CD4-positive, alpha-beta T cell (primary cell): Measurements from ENCODE around the gene FARSB. TPM values are rescaled to one million over a fixed set of nuclear protein-coding genes. Genes with fewer than 3 reads are reported as not detected.

Experiments
- ATAC-seq: fragments of 200-7000 bp; cut with Tn5 transposase; one replicate; pipeline ENCODE4 v1.10.0; 2022; ENCODE audit warnings: mild to moderate bottlenecking; ENCODE audit not compliant: poor library complexity
- CTCF ChIA-PET: fragments of 350-600 bp; sonication (Branson Sonifier 250); formaldehyde crosslinking; loops from one replicate; lab custom pipeline; 2021; ENCODE audit warnings: antibody characterized with exemption, inconsistent platforms; lab: Charles Lee
- POLR2A ChIA-PET: fragments of 350-600 bp; sonication (Branson Sonifier 250); formaldehyde crosslinking; loops from one replicate; lab custom pipeline; 2021; ENCODE audit warnings: antibody characterized with exemption, inconsistent platforms; lab: Charles Lee
- DNase-seq, 14 experiments: peaks; one replicate each; pipeline ENCODE4 v3.0.0-alpha.2; 2013 to 2020; ENCODE audit warnings: mixed read lengths in 2 of 14
- H3K27ac ChIP-seq, 2 donors: one replicate each; pipeline versions ENCODE4 v1.5.1 to v1.7.0; 2013; ENCODE audit warnings: low read length in 2 of 2, low read depth in 1 of 2, mild to moderate bottlenecking in 1 of 2
- H3K27me3 ChIP-seq, 2 experiments: 1 replicate in 1 of 2; 2 replicates in 1 of 2; pipeline versions ENCODE4 v1.6.1 to v1.7.0; 2013; ENCODE audit warnings: low read length in 2 of 2, control low read depth in 1 of 2, mild to moderate bottlenecking in 1 of 2, moderate library complexity in 1 of 2; ENCODE audit not compliant: insufficient read depth in 2 of 2, control insufficient read depth in 1 of 2
- H3K36me3 ChIP-seq: one replicate; pipeline ENCODE4 v1.6.1; 2013; ENCODE audit warnings: low read length, control low read depth; ENCODE audit not compliant: insufficient read depth
- H3K4me1 ChIP-seq: one replicate; pipeline ENCODE4 v1.6.1; 2013; ENCODE audit warnings: low read length, control low read depth; ENCODE audit not compliant: insufficient read depth
- H3K4me3 ChIP-seq: one replicate; pipeline ENCODE4 v1.5.1; 2013; ENCODE audit warnings: mild to moderate bottlenecking, low read length, moderate library complexity
- H3K9me3 ChIP-seq, 2 experiments: 1 replicate in 1 of 2; 2 replicates in 1 of 2; pipeline versions ENCODE4 v1.6.1 to v1.7.0; 2013; ENCODE audit warnings: low read length in 2 of 2, mild to moderate bottlenecking in 2 of 2, control low read depth in 1 of 2, moderate library complexity in 1 of 2; ENCODE audit not compliant: control insufficient read depth in 1 of 2, insufficient read depth in 1 of 2
- H3K27ac Mint-ChIP-seq: one replicate; pipeline ENCODE4 v1.8.0; 2020; ENCODE audit warnings: mixed read lengths
- H3K27me3 Mint-ChIP-seq: one replicate; pipeline ENCODE4 v1.8.0; 2021; ENCODE audit warnings: mixed read lengths
- H3K36me3 Mint-ChIP-seq: one replicate; pipeline ENCODE4 v1.8.0; 2021; ENCODE audit warnings: low read depth, mixed read lengths
- H3K4me1 Mint-ChIP-seq: one replicate; pipeline ENCODE4 v1.8.0; 2021; ENCODE audit warnings: low read depth, mixed read lengths
- H3K4me3 Mint-ChIP-seq: one replicate; pipeline ENCODE4 v1.8.0; 2020; ENCODE audit warnings: mild to moderate bottlenecking, mixed read lengths
- H3K9me3 Mint-ChIP-seq: one replicate; pipeline ENCODE4 v1.8.0; 2020; ENCODE audit warnings: mixed read lengths
- CTCF ChIP-seq: fragments of 200-600 bp; IDR thresholded peaks from one replicate; pipeline ENCODE4 v1.8.0; 2022; ENCODE audit warnings: antibody characterized with exemption, mild to moderate bottlenecking
- intact Hi-C, 2 experiments: fragments of 100-400 bp; cut with DNase I in 1 of 2; cut with micrococcal nuclease in 1 of 2; formaldehyde crosslinking; loops; one replicate each; pipeline versions ENCODE4 v1.15.1 to v1.9.0; 2023 to 2025; cut with DNase I, micrococcal nuclease
- total RNA-seq, 174 experiments: library from RNA in 2 of 174; stranded (reverse) in 2 of 174; gene quantifications; one replicate each; pipeline ENCODE4 v1.2.3 and lab custom pipeline; 2021 to 2026

FARSB gene
- total RNA-seq, 2 experiments from 2014 or later: 7.8 to 8.7 TPM

DNA sequence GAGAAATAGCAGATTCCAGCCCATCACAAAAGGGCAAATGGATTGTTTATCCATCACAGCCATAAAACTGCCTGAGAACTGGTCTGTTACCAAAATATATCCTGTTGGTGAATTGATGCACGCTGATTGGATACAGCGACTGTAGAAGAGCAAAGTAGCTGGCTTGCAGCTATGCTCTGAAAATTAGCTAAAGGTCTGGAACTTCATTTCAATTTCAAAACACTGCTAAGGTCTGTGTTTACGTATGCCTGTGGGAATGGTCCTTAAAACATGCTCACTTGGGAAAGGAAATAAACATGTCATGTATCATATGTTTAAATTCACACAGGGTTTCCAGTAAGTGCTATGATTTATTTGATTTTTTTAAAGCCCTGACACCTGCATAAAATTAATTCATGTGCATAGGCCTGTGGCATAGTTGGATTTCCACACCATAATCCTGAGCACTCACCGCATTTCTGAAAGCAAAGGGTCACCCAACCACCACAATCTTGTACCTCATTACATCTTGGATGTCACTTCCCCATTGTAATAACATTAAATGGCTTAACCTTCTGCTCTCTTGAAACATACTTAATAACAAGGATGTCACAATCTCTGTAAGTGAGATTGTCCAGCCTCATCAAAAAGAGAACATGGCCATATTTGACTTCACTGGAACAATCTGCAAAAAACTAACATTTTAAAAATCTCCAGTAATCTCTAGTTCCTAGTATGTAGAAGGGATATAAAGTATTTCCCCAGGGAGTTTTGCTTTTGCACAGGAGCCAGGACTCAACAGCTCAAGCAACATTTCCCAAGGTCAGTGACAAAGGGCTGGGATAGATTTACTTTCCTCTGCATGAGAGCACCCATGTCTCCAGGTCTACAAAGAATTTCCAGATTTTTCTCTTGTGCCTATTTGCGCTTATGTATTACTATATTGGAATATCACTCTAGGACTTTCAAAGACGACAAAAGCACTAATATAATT is 109.8 kb downstream of the FARSB start:
- Mint-ChIP-seq H3K36me3 (no peaks in the 10 kb centered on the region), H3K4me3 (no peak overlapping the region), H3K27ac (no peak overlapping the region), H3K27me3 (peaks cover 16% of the 10 kb centered on the region), H3K9me3 (no peaks in the 10 kb centered on the region), H3K4me1 (no peaks in the 10 kb centered on the region)
- H3K27me3 ChIP-seq: no peaks in the 10 kb centered on the region
- H3K4me3 ChIP-seq: no peak overlapping the region
- H3K9me3 ChIP-seq: no peaks in the 10 kb centered on the region
- no peak for ATAC-seq
- intact Hi-C loops: no loop called here
- no peaks in the 10 kb centered on the region for H3K36me3 ChIP-seq
- no peaks in the 10 kb centered on the region for H3K4me1 ChIP-seq
- ChIA-PET CTCF (no interaction called here), POLR2A (no interaction called here)
- no peak overlapping the region for H3K27ac ChIP-seq
- DNase-seq: no peak
- TF ChIP-seq CTCF: no peak

GRCh38 chr2:222544661-222545060 is 111.2 kb downstream of the FARSB start:
- Mint-ChIP-seq H3K4me1 (no peaks in the 10 kb centered on the region), H3K36me3 (no peaks in the 10 kb centered on the region), H3K9me3 (no peaks in the 10 kb centered on the region), H3K27me3 (peaks cover 10% of the 10 kb centered on the region), H3K27ac (no peak overlapping the region), H3K4me3 (no peak overlapping the region)
- ChIA-PET POLR2A (no interaction called here), CTCF (no interaction called here)
- ATAC-seq: no peak
- Histone ChIP-seq H3K4me3 (no peak overlapping the region), H3K9me3 (no peaks in the 10 kb centered on the region), H3K27ac (no peak overlapping the region), H3K36me3 (no peaks in the 10 kb centered on the region), H3K4me1 (no peaks in the 10 kb centered on the region), H3K27me3 (no peaks in the 10 kb centered on the region)
- no peak for TF ChIP-seq CTCF
- intact Hi-C loops: no loop called here
- no peak for DNase-seq

GRCh38 chr2:222538535-222538934 is 117.4 kb downstream of the FARSB start:
- H3K27me3 ChIP-seq: no peaks in the 10 kb centered on the region
- Mint-ChIP-seq H3K36me3 (no peaks in the 10 kb centered on the region), H3K27ac (no peak overlapping the region), H3K27me3 (peaks cover 4% of the 10 kb centered on the region), H3K9me3 (no peaks in the 10 kb centered on the region), H3K4me1 (no peaks in the 10 kb centered on the region), H3K4me3 (no peak overlapping the region)
- no peaks in the 10 kb centered on the region for H3K4me1 ChIP-seq
- CTCF ChIA-PET: no interaction called here
- POLR2A ChIA-PET: no interaction called here
- no peaks in the 10 kb centered on the region for H3K36me3 ChIP-seq
- TF ChIP-seq CTCF: no peak
- no peak overlapping the region for H3K27ac ChIP-seq
- intact Hi-C loops: no loop called here
- no peak overlapping the region for H3K4me3 ChIP-seq
- ATAC-seq: no peak
- no peaks in the 10 kb centered on the region for H3K9me3 ChIP-seq
- no peak for DNase-seq
